ENCODE measurements around the gene FUCA1.
"Not testable (repeated sequence)": the region's sequence is repeated elsewhere in the genome, so short reads cannot be mapped to it uniquely, and the experiment has no call there.

Gene FUCA1

GRCh38 chr1:23867895-23868556 is at the start of gene FUCA1:
TSS of gene FUCA1 (minus strand) at chr1:23868290. CDS start at chr1:23868286, 4 bp downstream.
- peak; percentile 93 to 95 (median 95) for DNase-seq

GRCh38 chr1:23916209-23917131 is 48.4 kb upstream of the FUCA1 start:
- peak; percentile 83 to 85 (median 84) for DNase-seq

- no peak for DNase-seq
Measured at GRCh38 chr1:23915466-23915865, 47.4 kb upstream of the FUCA1 start.

- DNase-seq: no peak
Measured at GRCh38 chr1:23914921-23915320, 46.8 kb upstream of the FUCA1 start.

GRCh38 chr1:23913212-23913880 is 45.3 kb upstream of the FUCA1 start, which contains the start of gene CNR2:
TSS of gene CNR2 (minus strand) at chr1:23913362. CDS start at chr1:23875617, 37,745 bp downstream.
- no peak for DNase-seq

- DNase-seq: peak; percentile 58 to 66 (median 59)
Measured at GRCh38 chr1:23911921-23912320, 43.8 kb upstream of the FUCA1 start.

GRCh38 chr1:23910553-23911246 is 42.6 kb upstream of the FUCA1 start:
- DNase-seq: peak; percentile 55 to 60 (median 57)

- no peak for DNase-seq
Measured at GRCh38 chr1:23910144-23910543, 42.1 kb upstream of the FUCA1 start.

- DNase-seq: no peak
Measured at GRCh38 chr1:23909412-23909811, 41.3 kb upstream of the FUCA1 start.

GRCh38 chr1:23908453-23909341 is 40.6 kb upstream of the FUCA1 start:
- DNase-seq: peak; percentile 69 to 71 (median 70)

GRCh38 chr1:23906731-23907130 is 38.6 kb upstream of the FUCA1 start:
- no peak for DNase-seq

GRCh38 chr1:23905461-23906025 is 37.5 kb upstream of the FUCA1 start:
- no peak for DNase-seq

GRCh38 chr1:23904748-23905357 is 36.8 kb upstream of the FUCA1 start:
- DNase-seq: no peak

GRCh38 chr1:23903754-23904153 is 35.7 kb upstream of the FUCA1 start:
- no peak for DNase-seq

- DNase-seq: peak in 2 of 3 donors; percentile 27 to 60
Measured at GRCh38 chr1:23902321-23903278, 34.5 kb upstream of the FUCA1 start.

- DNase-seq: not testable (repeated sequence)
Measured at GRCh38 chr1:23900017-23900416, 31.9 kb upstream of the FUCA1 start.

GRCh38 chr1:23899070-23899469 is 31.0 kb upstream of the FUCA1 start:
- DNase-seq: peak; percentile 41 to 66 (median 60)

- DNase-seq: peak; percentile 45 to 65 (median 50)
Measured at GRCh38 chr1:23897083-23897482, 29.0 kb upstream of the FUCA1 start.

GRCh38 chr1:23896491-23896890 is 28.4 kb upstream of the FUCA1 start:
- no peak for DNase-seq
